ENCODE measurements around the gene CPTP.

CPTP gene

GRCh38 chr1:1346501-1346890 is 21.9 kb downstream of the CPTP start:
- Histone ChIP-seq H4K8ac (ENCODE audit: low read depth, low read length) (no peak overlapping the region), H3K9me3 (replicated peaks in 1 of 2; ENCODE audit: control insufficient read depth in 2 of 2, insufficient read depth in 1 of 2, low read depth in 1 of 2, low read length in 2 of 2) (no peaks in the 10 kb centered on the region), H3K9ac (ENCODE audit: low read depth, low read length, poor library complexity) (peak overlapping the region; percentile 4), H3K27ac (replicated peaks; ENCODE audit: low read length) (no peak overlapping the region), H2BK120ac (ENCODE audit: low read depth, low read length) (no peak overlapping the region), H3K79me1 (ENCODE audit: low read depth, low read length) (peaks cover 34% of the 10 kb centered on the region), H2BK12ac (ENCODE audit: low read length) (peak overlapping the region; percentile 41), H2AFZ (ENCODE audit: low read length) (no peak overlapping the region), H3K4me1 (ENCODE audit: control insufficient read depth in 2 of 2, insufficient read depth in 1 of 2, low read depth in 1 of 2, low read length in 2 of 2) (peaks cover 14 to 15% of the 10 kb centered on the region in 2 donors), H3K23ac (ENCODE audit: low read depth, low read length, poor library complexity) (peak overlapping the region; percentile 55), H3K4me2 (ENCODE audit: insufficient read depth, low read length, poor library complexity, severe bottlenecking) (no peak overlapping the region), H3K27me3 (ENCODE audit: control insufficient read depth in 3 of 3, insufficient read depth in 3 of 3, low read depth in 1 of 3, low read length in 3 of 3) (no peaks in the 10 kb centered on the region), H2BK5ac (ENCODE audit: low read length) (no peak overlapping the region), H3K4me3 (ENCODE audit: low read length in 2 of 2) (no peak overlapping the region), H3K4ac (ENCODE audit: low read length) (no peak overlapping the region), H3K14ac (ENCODE audit: low read length) (no peak overlapping the region), H3K18ac (ENCODE audit: low read length) (no peak overlapping the region), H2BK15ac (ENCODE audit: low read length) (no peak overlapping the region), H3K36me3 (replicated peaks in 1 of 2; ENCODE audit: control insufficient read depth in 2 of 2, insufficient read depth in 2 of 2, low read length in 2 of 2) (peaks cover under 1 to 6% of the 10 kb centered on the region in 2 donors), H2AK5ac (ENCODE audit: low read depth, low read length) (peak overlapping the region; percentile 5), H4K91ac (ENCODE audit: low read depth, low read length, poor library complexity) (no peak overlapping the region)
- WGBS, 2 donors (ENCODE audit: extremely low coverage in 2 of 2, insufficient read length in 2 of 2, insufficient replicate concordance in 1 of 2) = no CpG with 5 or more reads among the region's 10 CpGs
- DNase-seq (ENCODE audit: low spot score) = no peak

GRCh38 chr1:1347026-1347595 is 22.5 kb downstream of the CPTP start:
- Histone ChIP-seq H3K4me3 (ENCODE audit: low read length in 2 of 2) (peak overlapping the region in 1 of 2 donors; percentile 96), H3K79me1 (ENCODE audit: low read depth, low read length) (peaks cover 32% of the 10 kb centered on the region), H3K27ac (replicated peaks; ENCODE audit: low read length) (no peak overlapping the region), H3K27me3 (ENCODE audit: control insufficient read depth in 3 of 3, insufficient read depth in 3 of 3, low read depth in 1 of 3, low read length in 3 of 3) (no peaks in the 10 kb centered on the region), H2AFZ (ENCODE audit: low read length) (no peak overlapping the region), H3K9ac (ENCODE audit: low read depth, low read length, poor library complexity) (peak overlapping the region; percentile 16), H3K18ac (ENCODE audit: low read length) (no peak overlapping the region), H2BK5ac (ENCODE audit: low read length) (no peak overlapping the region), H3K36me3 (replicated peaks in 1 of 2; ENCODE audit: control insufficient read depth in 2 of 2, insufficient read depth in 2 of 2, low read length in 2 of 2) (no peaks in the 10 kb centered on the region), H2BK12ac (ENCODE audit: low read length) (peak overlapping the region; percentile 4), H3K4me1 (ENCODE audit: control insufficient read depth in 2 of 2, insufficient read depth in 1 of 2, low read depth in 1 of 2, low read length in 2 of 2) (peaks cover 19 to 21% of the 10 kb centered on the region in 2 donors), H4K91ac (ENCODE audit: low read depth, low read length, poor library complexity) (no peak overlapping the region), H4K8ac (ENCODE audit: low read depth, low read length) (no peak overlapping the region), H3K23ac (ENCODE audit: low read depth, low read length, poor library complexity) (peak overlapping the region; percentile 98), H3K4ac (ENCODE audit: low read length) (no peak overlapping the region), H2AK5ac (ENCODE audit: low read depth, low read length) (no peak overlapping the region), H3K4me2 (ENCODE audit: insufficient read depth, low read length, poor library complexity, severe bottlenecking) (no peak overlapping the region), H2BK120ac (ENCODE audit: low read depth, low read length) (no peak overlapping the region), H2BK15ac (ENCODE audit: low read length) (peak overlapping the region; percentile 30), H3K9me3 (replicated peaks in 1 of 2; ENCODE audit: control insufficient read depth in 2 of 2, insufficient read depth in 1 of 2, low read depth in 1 of 2, low read length in 2 of 2) (no peaks in the 10 kb centered on the region), H3K14ac (ENCODE audit: low read length) (no peak overlapping the region)
- DNase-seq (ENCODE audit: low spot score) = no peak
- WGBS, 2 donors (ENCODE audit: extremely low coverage in 2 of 2, insufficient read length in 2 of 2, insufficient replicate concordance in 1 of 2) = no CpG with 5 or more reads among the region's 10 CpGs

- DNase-seq (ENCODE audit: low spot score) = no peak
- H3K27ac ChIP-seq (replicated peaks; ENCODE audit: low read length) = no peak overlapping the region
- H3K18ac ChIP-seq (ENCODE audit: low read length) = peak overlapping the region; percentile 60
Observed at GRCh38 chr1:1347663-1348419, 23.2 kb downstream of the CPTP start.

More at GRCh38 chr1:1347663-1348419, 23.2 kb downstream of the CPTP start:
- Histone ChIP-seq H2BK120ac (ENCODE audit: low read depth, low read length) (no peak overlapping the region), H3K4me1 (ENCODE audit: control insufficient read depth in 2 of 2, insufficient read depth in 1 of 2, low read depth in 1 of 2, low read length in 2 of 2) (peaks cover 23 to 24% of the 10 kb centered on the region in 2 donors), H3K23ac (ENCODE audit: low read depth, low read length, poor library complexity) (peak overlapping the region; percentile 98), H4K8ac (ENCODE audit: low read depth, low read length) (no peak overlapping the region), H3K9ac (ENCODE audit: low read depth, low read length, poor library complexity) (peak overlapping the region; percentile 99), H3K27me3 (ENCODE audit: control insufficient read depth in 3 of 3, insufficient read depth in 3 of 3, low read depth in 1 of 3, low read length in 3 of 3) (peaks cover 0 to 2% (median 0%) of the 10 kb centered on the region in 3 experiments), H2BK12ac (ENCODE audit: low read length) (no peak overlapping the region), H2BK5ac (ENCODE audit: low read length) (no peak overlapping the region), H3K4ac (ENCODE audit: low read length) (no peak overlapping the region), H2AFZ (ENCODE audit: low read length) (no peak overlapping the region), H3K36me3 (replicated peaks in 1 of 2; ENCODE audit: control insufficient read depth in 2 of 2, insufficient read depth in 2 of 2, low read length in 2 of 2) (peaks cover 2 to 3% of the 10 kb centered on the region in 2 donors), H3K9me3 (replicated peaks in 1 of 2; ENCODE audit: control insufficient read depth in 2 of 2, insufficient read depth in 1 of 2, low read depth in 1 of 2, low read length in 2 of 2) (peaks cover 0 to 2% of the 10 kb centered on the region in 2 donors), H4K91ac (ENCODE audit: low read depth, low read length, poor library complexity) (no peak overlapping the region), H3K4me3 (ENCODE audit: low read length in 2 of 2) (peak overlapping the region; percentile 83 to 96), H3K79me1 (ENCODE audit: low read depth, low read length) (peaks cover 33% of the 10 kb centered on the region), H2AK5ac (ENCODE audit: low read depth, low read length) (peak overlapping the region; percentile 88), H3K14ac (ENCODE audit: low read length) (no peak overlapping the region), H3K4me2 (ENCODE audit: insufficient read depth, low read length, poor library complexity, severe bottlenecking) (peak overlapping the region; percentile 100), H2BK15ac (ENCODE audit: low read length) (no peak overlapping the region)
- WGBS, 2 donors (ENCODE audit: extremely low coverage in 2 of 2, insufficient read length in 2 of 2, insufficient replicate concordance in 1 of 2) = no CpG with 5 or more reads among the region's 26 CpGs
